ENCODE results near the gene CAMK1G.

Gene CAMK1G

GRCh38 chr1:209609041-209609790 is 25.7 kb downstream of the CAMK1G start:
- TF ChIP-seq REST (IDR thresholded peaks at IDR 0.05; ENCODE audit: insufficient replicate concordance, low read depth): no peak
- TF ChIP-seq GABPA (IDR thresholded peaks at IDR 0.05; ENCODE audit: low read depth): no peak
- TF ChIP-seq POLR2AphosphoS5 (IDR thresholded peaks at IDR 0.05; ENCODE audit: low read depth): no peak
- no peak for TF ChIP-seq SPI1 (IDR thresholded peaks at IDR 0.05; ENCODE audit: borderline replicate concordance, low read depth)
- no peak for TF ChIP-seq CTCF (IDR thresholded peaks at IDR 0.05; ENCODE audit: insufficient read depth, low read length)
- Histone ChIP-seq H3K4me3 (replicated peaks; ENCODE audit: insufficient read depth, low read length) (no peak overlapping the region), H3K27me3 (ENCODE audit: insufficient read depth, poor library complexity, severe bottlenecking) (no peaks in the 10 kb centered on the region), H3K27ac (replicated peaks) (no peak overlapping the region)
- no peak for DNase-seq (ENCODE audit: low read depth in 1 of 2, low spot score in 1 of 2)

- Histone ChIP-seq H3K27me3 (ENCODE audit: insufficient read depth, poor library complexity, severe bottlenecking) (no peaks in the 10 kb centered on the region), H3K27ac (replicated peaks) (no peak overlapping the region), H3K4me3 (replicated peaks; ENCODE audit: insufficient read depth, low read length) (no peak overlapping the region)
- TF ChIP-seq CTCF (IDR thresholded peaks at IDR 0.05; ENCODE audit: insufficient read depth, low read length): no peak
- no peak for TF ChIP-seq GABPA (IDR thresholded peaks at IDR 0.05; ENCODE audit: low read depth)
- TF ChIP-seq SPI1 (IDR thresholded peaks at IDR 0.05; ENCODE audit: borderline replicate concordance, low read depth): no peak
- TF ChIP-seq REST (IDR thresholded peaks at IDR 0.05; ENCODE audit: insufficient replicate concordance, low read depth): no peak
- no peak for TF ChIP-seq POLR2AphosphoS5 (IDR thresholded peaks at IDR 0.05; ENCODE audit: low read depth)
- no peak for DNase-seq (ENCODE audit: low read depth in 1 of 2, low spot score in 1 of 2)
These were observed 26.5 kb downstream of the CAMK1G start for GRCh38 chr1:209609791-209610630.

GRCh38 chr1:209610631-209610905 is 27.1 kb downstream of the CAMK1G start:
- Histone ChIP-seq H3K27ac (replicated peaks) (no peak overlapping the region), H3K4me3 (replicated peaks; ENCODE audit: insufficient read depth, low read length) (no peak overlapping the region), H3K27me3 (ENCODE audit: insufficient read depth, poor library complexity, severe bottlenecking) (no peaks in the 10 kb centered on the region)
- TF ChIP-seq GABPA (IDR thresholded peaks at IDR 0.05; ENCODE audit: low read depth) (no peak), SPI1 (IDR thresholded peaks at IDR 0.05; ENCODE audit: borderline replicate concordance, low read depth) (no peak), REST (IDR thresholded peaks at IDR 0.05; ENCODE audit: insufficient replicate concordance, low read depth) (no peak), POLR2AphosphoS5 (IDR thresholded peaks at IDR 0.05; ENCODE audit: low read depth) (no peak), CTCF (IDR thresholded peaks at IDR 0.05; ENCODE audit: insufficient read depth, low read length) (no peak)
- DNase-seq (ENCODE audit: low read depth in 1 of 2, low spot score in 1 of 2): no peak

Data from HL-60 (cell line).